HG03378 (cell line): Measurements from ENCODE around the gene OR6N2.

Experiments used
- ATAC-seq: cut with Tn5 transposase; IDR thresholded peaks from one replicate; pipeline ENCODE4 v1.9.1; 2021; ENCODE audit warnings: mild to moderate bottlenecking, moderate library complexity; ENCODE audit not compliant: unreplicated experiment

The OR6N2 gene, protein sequence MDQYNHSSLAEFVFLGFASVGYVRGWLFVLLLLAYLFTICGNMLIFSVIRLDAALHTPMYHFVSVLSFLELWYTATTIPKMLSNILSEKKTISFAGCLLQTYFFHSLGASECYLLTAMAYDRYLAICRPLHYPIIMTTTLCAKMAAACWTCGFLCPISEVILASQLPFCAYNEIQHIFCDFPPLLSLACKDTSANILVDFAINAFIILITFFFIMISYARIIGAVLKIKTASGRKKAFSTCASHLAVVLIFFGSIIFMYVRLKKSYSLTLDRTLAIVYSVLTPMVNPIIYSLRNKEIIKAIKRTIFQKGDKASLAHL

DNA sequence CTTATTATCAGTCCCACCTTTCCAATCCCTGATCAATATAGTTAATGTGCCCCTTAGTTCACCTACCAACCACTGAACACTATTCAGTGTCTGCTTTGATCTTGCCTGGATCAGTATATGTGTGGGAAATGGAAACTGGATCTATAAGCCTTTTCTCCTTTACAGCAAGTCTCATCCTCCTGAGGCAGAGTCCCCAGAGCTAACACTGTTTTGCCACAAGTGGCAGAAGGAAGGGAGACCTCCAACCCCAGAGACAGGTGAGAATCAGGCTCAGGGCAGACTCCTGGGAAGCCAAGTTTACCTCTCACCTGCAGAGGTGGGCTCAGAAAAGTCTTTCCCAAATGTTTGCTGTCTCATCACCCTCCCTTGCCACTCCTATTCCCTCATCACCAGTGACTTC is at the start of gene OR6N2:
Gene OR6N2 (minus strand): TSS at position 101 of the 400 bp plus-strand sequence. CDS start 3,569 bp downstream, outside the sequence.
- ATAC-seq = no peak

GRCh38 chr1:158830074-158830677 is 49.2 kb upstream of the OR6N2 start:
- peak; percentile 67 for ATAC-seq

- ATAC-seq = no peak
Measured at GRCh38 chr1:158821723-158822122, 40.7 kb upstream of the OR6N2 start.

DNA sequence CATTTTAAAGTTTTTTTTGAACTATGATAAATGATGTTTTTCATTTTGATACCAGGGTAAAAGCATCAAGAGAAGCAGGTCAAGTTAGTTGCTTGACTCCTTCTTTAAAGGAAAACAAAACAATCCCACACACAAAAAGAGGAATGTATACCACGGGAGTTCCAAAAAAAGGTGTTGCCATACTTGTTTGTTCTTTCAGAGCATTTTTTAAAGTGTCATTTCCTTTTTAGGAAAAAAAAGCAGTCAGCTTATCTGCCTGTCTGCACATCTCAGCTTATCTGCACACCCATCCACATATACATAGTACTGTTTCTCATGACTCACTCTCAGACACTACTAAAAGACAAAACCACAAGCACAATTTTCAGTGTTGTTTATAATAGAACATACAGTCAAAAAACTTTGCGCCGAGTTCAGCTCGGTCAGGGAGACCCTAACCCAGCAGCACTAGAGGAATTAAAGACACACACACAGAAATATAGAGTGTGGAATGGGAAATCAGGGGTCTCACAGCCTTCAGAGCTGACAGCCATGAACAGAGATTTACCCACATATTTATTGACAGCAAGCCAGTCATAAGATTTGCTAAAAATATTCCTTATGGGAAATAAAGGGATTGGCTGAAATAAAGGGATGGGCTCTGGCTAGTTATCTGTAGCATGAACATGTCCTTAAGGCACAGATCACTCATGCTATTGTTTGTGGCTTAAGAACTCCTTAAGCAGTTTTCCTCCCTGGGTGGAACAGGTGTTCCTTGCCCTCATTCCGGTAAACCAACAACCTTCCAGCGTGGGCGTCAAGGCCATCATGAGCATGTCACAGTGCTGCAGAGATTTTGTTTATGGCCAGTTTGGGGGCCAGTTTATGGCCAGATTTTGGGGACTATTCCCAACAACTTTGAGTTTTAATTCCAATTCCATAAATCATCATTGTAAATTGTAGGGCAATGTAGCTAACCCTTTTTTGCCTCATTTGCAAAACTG is 38.7 kb upstream of the OR6N2 start:
- ATAC-seq = peak; percentile 90

- no peak for ATAC-seq
Measured at GRCh38 chr1:158818975-158819431, 38.0 kb upstream of the OR6N2 start.

DNA sequence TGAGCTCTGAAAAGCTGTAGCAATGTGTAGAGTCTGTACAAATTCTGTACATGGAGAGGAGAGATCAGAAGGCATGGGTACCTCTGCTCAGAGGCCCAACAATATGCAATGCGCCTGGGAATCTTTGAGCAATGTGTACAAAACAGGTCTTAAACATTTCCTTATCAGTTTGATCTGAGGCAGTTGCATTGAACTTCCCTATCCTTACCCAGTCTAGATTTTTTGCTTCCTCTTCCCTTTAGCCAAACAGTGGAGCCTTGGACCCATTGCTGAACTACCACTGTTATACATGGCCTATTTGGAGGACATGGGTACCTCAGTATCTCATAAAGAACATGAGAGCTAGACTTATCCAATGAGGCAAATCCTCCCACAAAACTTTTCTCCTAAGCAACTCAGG is 37.6 kb upstream of the OR6N2 start:
- no peak for ATAC-seq

DNA sequence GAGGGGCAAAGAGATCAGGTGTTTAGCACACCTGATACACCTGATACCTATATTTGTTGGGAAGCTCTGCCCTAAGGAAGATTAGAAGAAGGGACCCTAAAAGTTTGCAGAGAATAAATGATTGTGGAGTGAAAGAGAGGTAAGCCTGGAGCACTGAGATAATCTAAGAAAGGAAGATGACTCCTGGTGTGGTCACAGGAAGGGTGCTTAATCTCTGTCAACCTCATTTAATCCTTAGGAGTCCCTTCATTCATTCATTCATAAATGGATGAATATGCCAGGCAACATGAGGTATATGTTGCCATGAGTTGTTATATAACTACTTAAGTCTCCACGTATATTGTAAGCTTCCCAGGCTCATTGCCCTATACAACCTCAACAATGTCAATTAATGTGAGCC is 34.0 kb upstream of the OR6N2 start:
- ATAC-seq = no peak

- ATAC-seq = no peak
Measured at GRCh38 chr1:158813164-158813563, 32.2 kb upstream of the OR6N2 start.

DNA sequence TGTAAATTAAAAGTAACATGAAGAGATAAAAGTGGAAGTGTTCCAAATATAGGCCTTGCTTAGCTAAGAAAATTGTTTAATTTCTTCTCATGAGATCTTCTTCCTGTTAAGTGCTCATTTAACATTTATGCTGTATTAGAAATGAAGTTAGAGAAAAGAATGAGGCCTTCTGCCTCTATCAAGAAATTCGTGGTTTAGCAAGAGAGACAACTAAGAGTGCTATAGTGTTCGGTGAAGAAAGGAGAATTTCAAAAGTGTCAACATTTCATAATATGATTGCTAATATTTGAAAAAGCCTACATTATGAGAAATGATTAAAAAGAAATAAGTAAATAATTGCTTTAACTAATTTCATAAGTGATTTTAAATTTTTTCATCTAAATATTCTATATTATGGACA is 31.3 kb upstream of the OR6N2 start:
- ATAC-seq = no peak

DNA sequence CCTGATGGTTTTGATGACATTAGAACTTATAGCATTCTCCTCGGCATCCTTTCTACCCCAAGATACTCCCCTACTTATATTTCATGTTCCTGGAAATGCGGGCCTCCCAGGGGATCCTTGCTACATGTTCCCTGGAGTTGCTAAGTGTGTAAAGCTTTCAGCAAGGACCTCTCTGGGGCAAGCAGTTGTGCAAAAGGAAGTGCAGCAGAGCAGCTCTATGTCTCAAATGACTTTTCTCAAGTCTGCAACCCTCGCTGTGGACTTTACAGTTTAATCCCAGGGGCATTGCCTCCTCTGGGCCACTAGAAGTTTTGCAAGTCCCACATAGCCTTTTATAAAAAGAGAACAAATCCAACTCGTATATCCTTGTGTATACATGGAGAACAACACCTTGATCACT is 29.3 kb upstream of the OR6N2 start:
- ATAC-seq = no peak

GRCh38 chr1:158809862-158810261 is 28.9 kb upstream of the OR6N2 start:
- no peak for ATAC-seq

DNA sequence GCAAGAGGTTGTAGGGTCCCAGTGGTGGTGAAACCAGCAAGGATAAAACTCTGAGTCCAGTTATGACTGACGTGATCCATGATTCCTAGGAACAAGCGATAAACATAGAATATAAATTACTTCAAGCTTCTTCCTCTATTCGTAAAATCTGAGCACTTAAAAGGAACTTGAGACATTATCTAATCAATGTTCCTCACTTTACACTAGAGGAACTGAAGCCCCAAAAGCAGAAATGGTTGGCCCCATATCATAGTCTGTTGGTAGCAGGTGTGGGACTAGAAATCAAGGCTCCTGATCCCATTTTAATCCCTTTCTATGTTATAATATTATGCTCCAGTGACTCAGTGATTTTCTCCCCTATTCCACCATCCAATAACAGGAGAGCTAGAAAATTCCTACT is 28.3 kb upstream of the OR6N2 start:
- ATAC-seq = no peak

GRCh38 chr1:158806916-158807536 is 26.0 kb upstream of the OR6N2 start:
- no peak for ATAC-seq

DNA sequence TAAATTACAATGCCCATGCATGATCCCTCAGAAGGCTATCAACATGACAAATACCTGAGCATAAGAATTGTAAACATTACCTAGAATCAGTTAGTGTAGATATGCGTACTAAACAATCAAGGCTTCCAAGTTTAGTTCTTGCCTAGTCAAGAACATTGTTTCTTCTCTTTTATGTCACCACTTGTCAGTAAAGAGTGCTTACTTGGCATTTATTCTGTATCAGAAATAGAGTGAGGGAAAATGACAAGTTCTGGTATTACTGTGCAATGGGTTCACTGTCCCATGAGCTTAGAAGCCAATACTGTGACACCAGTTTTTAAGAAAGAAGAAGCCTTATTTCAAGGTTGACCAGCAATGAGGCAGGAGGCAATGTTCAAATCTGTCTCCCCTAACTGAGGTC is 22.7 kb upstream of the OR6N2 start:
- no peak for ATAC-seq

- no peak for ATAC-seq
Measured at GRCh38 chr1:158801396-158801795, 20.4 kb upstream of the OR6N2 start.

DNA sequence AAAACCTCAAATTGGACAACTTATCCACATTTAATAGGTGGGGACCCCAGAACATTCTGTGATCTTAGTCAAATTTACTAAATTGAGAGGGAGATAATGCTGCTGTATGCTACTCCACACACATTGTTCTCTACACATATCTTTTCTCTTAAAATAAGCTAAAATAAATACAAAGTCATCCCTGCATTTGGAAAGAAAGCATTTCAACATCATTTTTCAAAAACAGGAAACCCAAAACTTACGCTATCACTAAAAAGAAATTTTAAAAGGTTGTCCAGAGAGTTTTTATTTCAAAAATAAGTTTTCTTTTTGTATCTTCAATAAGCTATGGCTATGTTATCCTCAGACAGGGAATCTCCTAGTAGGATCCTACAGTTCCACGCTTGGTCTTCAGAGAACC is 19.5 kb upstream of the OR6N2 start:
- ATAC-seq = no peak

- ATAC-seq = no peak
Measured at GRCh38 chr1:158799689-158800088, 18.7 kb upstream of the OR6N2 start.

DNA sequence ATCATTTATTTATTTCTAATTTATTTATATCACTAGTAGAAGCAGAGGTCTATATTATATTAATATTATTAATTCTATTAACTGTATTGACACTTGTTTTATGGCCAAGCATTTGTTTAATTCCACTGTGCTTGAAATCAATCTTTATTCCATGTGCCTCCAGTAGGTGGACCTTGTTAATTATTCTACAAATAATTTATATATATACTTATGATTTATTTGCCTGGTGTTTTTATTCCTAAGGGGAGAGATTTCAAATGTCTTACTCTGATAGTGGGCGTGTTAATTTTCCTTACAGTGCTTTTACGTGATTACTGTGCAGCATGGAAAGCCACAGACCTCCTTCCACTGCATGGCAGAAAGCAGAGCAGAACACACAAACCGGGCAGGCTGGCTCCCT is 17.5 kb upstream of the OR6N2 start:
- no peak for ATAC-seq

- no peak for ATAC-seq
Measured at GRCh38 chr1:158794247-158794646, 13.2 kb upstream of the OR6N2 start.

DNA sequence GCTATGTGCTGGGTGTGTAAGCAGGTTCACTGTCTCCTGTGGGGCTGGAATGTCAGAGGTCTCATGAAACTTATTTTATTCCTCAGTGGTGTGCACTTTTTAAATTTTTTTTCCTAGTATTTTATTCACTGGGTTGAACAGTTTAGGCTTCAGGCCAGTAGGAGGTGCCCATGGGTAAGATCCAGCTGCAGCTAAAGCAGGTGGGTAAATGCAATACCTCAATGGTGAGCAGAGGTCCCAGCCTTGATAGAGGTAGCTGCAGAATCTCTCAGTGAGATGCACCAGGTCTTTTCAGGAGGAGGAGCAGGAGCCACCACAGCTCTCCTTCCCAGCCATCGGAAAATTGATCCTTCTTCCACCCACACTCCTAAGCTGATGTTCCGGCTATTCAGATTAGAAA is 12.6 kb upstream of the OR6N2 start:
- no peak for ATAC-seq
